ENCODE data around the gene COL5A2. TPM values are rescaled to one million over a fixed set of nuclear protein-coding genes. Genes with fewer than 3 reads are reported as not detected.

COL5A2 gene
- total and polyA plus RNA-seq, 12 donors, result 5.2 to 46.4 (median 14.5) TPM

DNA sequence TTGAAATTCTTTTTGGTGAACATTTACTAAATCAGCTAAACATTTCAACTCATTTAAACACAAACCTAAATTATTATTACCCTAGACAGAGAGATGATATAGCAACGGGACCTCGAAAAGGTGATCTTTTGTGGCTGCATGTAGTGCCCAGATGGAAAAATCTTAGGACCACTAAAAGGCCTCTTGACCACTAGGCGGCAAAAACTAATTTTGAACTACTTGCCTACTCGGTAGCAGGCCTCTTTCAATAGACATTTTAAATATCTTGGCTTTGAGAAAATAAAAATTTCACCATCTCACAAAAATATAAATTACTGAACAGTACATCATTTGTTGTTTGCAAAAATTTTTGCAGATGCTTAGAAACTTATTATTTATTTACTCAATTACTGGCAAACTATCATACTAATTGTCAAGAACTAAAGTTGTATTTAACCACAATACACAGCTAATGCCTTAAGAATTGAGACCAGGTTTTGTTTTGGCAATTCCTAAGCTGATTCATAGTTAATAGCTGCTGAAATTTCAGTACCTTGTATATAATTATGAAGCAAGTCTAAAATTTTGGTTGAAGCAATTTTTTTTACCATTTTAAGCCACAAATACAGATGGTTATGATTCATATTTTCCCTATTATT is 196.0 kb downstream of the COL5A2 start:
- Histone ChIP-seq H3K27ac (peak overlapping the region in 1 of 5 donors; percentile 12), H3K4me1 (replicated peaks in 1 of 2) (peaks cover 0 to 2% of the 10 kb centered on the region in 2 donors), H3K36me3 (replicated peaks in 1 of 2) (no peaks in the 10 kb centered on the region), H3K27me3 (no peaks in the 10 kb centered on the region), H3K9me3 (replicated peaks in 1 of 3) (no peaks in the 10 kb centered on the region), H3K4me3 (no peak overlapping the region)
- 59 to 74% (median 68%) methylated on average over 4 of the region's 4 CpGs for WGBS, 4 donors
- TF ChIP-seq, protein P1, sequence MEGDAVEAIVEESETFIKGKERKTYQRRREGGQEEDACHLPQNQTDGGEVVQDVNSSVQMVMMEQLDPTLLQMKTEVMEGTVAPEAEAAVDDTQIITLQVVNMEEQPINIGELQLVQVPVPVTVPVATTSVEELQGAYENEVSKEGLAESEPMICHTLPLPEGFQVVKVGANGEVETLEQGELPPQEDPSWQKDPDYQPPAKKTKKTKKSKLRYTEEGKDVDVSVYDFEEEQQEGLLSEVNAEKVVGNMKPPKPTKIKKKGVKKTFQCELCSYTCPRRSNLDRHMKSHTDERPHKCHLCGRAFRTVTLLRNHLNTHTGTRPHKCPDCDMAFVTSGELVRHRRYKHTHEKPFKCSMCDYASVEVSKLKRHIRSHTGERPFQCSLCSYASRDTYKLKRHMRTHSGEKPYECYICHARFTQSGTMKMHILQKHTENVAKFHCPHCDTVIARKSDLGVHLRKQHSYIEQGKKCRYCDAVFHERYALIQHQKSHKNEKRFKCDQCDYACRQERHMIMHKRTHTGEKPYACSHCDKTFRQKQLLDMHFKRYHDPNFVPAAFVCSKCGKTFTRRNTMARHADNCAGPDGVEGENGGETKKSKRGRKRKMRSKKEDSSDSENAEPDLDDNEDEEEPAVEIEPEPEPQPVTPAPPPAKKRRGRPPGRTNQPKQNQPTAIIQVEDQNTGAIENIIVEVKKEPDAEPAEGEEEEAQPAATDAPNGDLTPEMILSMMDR (IDR thresholded peaks at IDR 0.05), result peak in 2 of 6 experiments; percentile 11 to 39
- no peak for TF ChIP-seq POLR2A (IDR thresholded peaks at IDR 0.05)
- intact Hi-C loops (cut with DNase I), result no loop called here
- no peak for DNase-seq

Small RNA genes within 50 kb of the gene (microRNA-seq; reads per million reads assigned to microRNA genes)
- gene MIR3129 (1.1 to 2.2 (median 1.7) reads per million in 3 donors), gene MIR3606 (0 to 1.8 (median 0.28) reads per million in 3 donors)

Small RNA genes within 50 kb of the gene (small RNA-seq; reads per million reads assigned to genes)
- 0 to 0.25 reads per million in 2 donors for gene MIR3129

Other genes with a start within 250 kb of the COL5A2 start
- 100 to 1,000 TPM; 103 to 465 (median 190) TPM for gene COL3A1, start 205.4 kb downstream of the COL5A2 start, total RNA-seq
- gene COL3A1, start 205.4 kb downstream of the COL5A2 start, polyA plus RNA-seq, result 10 to 100 TPM; 48.4 to 88.0 (median 54.9) TPM

All from adrenal gland (tissue), 12 donors.